Adrenal gland (tissue), 12 donors: ENCODE results near the gene TNFAIP8. TPM values are rescaled to one million over a fixed set of nuclear protein-coding genes. Genes with fewer than 3 reads are reported as not detected.

Experiments
- DNase-seq, 7 donors: peaks; one replicate each; pipeline ENCODE4 v3.0.0-alpha.2; 2019 to 2020
- H3K27ac ChIP-seq, 5 donors: fragments of 200-600 bp; sonication (generic) in 4 of 5; 1 replicate in 3 of 5; 2 replicates in 2 of 5; pipeline versions ENCODE4 v1.5.1 to v1.8.0; 2016 to 2020; ENCODE audit warnings: mild to moderate bottlenecking in 1 of 5
- H3K27me3 ChIP-seq: fragments of 200-600 bp; 2 replicates; pipeline ENCODE4 v1.8.0; 2021
- H3K36me3 ChIP-seq, 2 donors: fragments of 200-600 bp; replicated peaks in 1 of 2; 1 replicate in 1 of 2; 2 replicates in 1 of 2; pipeline versions ENCODE4 v1.5.1 to v1.8.0; 2018 to 2022
- H3K4me1 ChIP-seq, 2 donors: fragments of 200-600 bp; replicated peaks in 1 of 2; 1 replicate in 1 of 2; 2 replicates in 1 of 2; pipeline versions ENCODE4 v1.5.1 to v1.8.0; 2018 to 2021
- H3K4me3 ChIP-seq, 4 donors: fragments of 200-600 bp; sonication (generic) in 3 of 4; one replicate each; pipeline ENCODE4 v1.5.1; 2016 to 2018
- H3K9me3 ChIP-seq, 3 donors: fragments of 200-600 bp; sonication (generic) in 1 of 3; replicated peaks in 1 of 3; 1 replicate in 2 of 3; 2 replicates in 1 of 3; pipeline versions ENCODE4 v1.5.1 to v1.8.0; 2016 to 2021
- POLR2A ChIP-seq, 2 donors: fragments of 450-650 bp; IDR thresholded peaks; one replicate each; pipeline ENCODE4 v1.6.1; 2017; ENCODE audit warnings: antibody characterized with exemption in 2 of 2, mild to moderate bottlenecking in 2 of 2, moderate library complexity in 1 of 2
- WGBS, 4 donors: extraction: QIAGEN DNeasy Blood & Tissue Kit in 2 of 4; methylation state at CpG; one replicate each; pipeline versions ENCODE4 v1.1.5 to v1.1.7; 2013 to 2017; 5-methylcytosine and 5-hydroxymethylcytosine counted together
- intact Hi-C, 2 donors: fragments of 100-400 bp; cut with DNase I; formaldehyde crosslinking; loops; one replicate each; pipeline versions ENCODE4 v1.14.1 to v1.15.0; 2022 to 2023
- polyA plus RNA-seq, 3 donors: library from polyadenylated mRNA; stranded (reverse); fragments of 200-250 nt in 2 of 3; fragments of 350-450 nt in 1 of 3; fragmentation: Illumina TruSeq in 1 of 3; extraction: RNeasy Lipid Tissue Mini Kit (QIAGEN cat#74804) in 1 of 3; gene quantifications; one replicate each; pipeline ENCODE4 v1.2.3, GENCODE V29; 2013 to 2014
- total RNA-seq, 9 donors: library from RNA; depleted of rRNA in 4 of 9; stranded (reverse); fragments of >200 nt in 4 of 9; fragments of 120-200 nt in 1 of 9; fragmentation: NEBNext Ultra II Directional in 1 of 9; extraction: Animal tissue kit (Norgen Biotek cat#: 25700) in 1 of 9; gene quantifications; one replicate each; pipeline versions ENCODE4 v1.1.0 to v1.2.4, GENCODE V29; 2013 to 2023
- TF ChIP-seq, protein P1 (sequence below), 6 experiments: fragments of 450-650 bp in 4 of 6; fragments of 200-600 bp in 2 of 6; sonication (generic) in 1 of 6; IDR thresholded peaks; 1 replicate in 5 of 6; 2 replicates in 1 of 6; pipeline versions ENCODE4 v1.5.1 to v1.8.0; 2016 to 2021; ENCODE audit warnings: antibody characterized with exemption in 6 of 6, mild to moderate bottlenecking in 2 of 6, moderate library complexity in 1 of 6
- donor health status: healthy with polysubstance abuse.
- donor health status: Bipolar disorder and iron deficiency.
- donor health status: DM: yes; HTN: yes; CAD: no.
- donor health status: DM: no; HTN: no; CAD: no.
- donor health status: DM: no; HTN: no; CAD: no.
- donor health status: DM: yes; HTN: yes; CAD: no.

TNFAIP8 gene
- total and polyA plus RNA-seq, 12 donors = 1.4 to 12.7 (median 5.5) TPM

DNA sequence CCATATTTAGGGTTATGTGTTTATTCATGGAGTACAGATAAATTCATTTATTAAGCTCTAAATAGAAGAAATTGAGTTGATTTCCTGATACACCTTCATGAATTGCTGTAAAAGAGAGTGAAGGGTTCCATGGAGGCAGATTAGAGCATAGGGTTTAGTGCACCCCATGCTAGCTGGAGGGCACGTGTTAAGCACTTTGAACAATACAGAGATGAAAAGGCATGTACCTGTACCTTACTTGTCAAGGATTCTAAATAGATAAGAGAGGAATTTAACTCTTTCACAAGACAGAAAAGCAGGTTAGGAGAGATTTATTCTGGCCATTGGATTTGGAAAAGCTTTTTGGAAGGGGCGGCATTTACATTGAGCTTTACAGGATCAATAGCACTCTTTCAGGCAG lies 23.3 kb downstream of the TNFAIP8 start:
- H3K36me3 ChIP-seq = no peaks in the 10 kb centered on the region
- TF ChIP-seq POLR2A (IDR thresholded peaks at IDR 0.05) = no peak
- TF ChIP-seq, protein P1, sequence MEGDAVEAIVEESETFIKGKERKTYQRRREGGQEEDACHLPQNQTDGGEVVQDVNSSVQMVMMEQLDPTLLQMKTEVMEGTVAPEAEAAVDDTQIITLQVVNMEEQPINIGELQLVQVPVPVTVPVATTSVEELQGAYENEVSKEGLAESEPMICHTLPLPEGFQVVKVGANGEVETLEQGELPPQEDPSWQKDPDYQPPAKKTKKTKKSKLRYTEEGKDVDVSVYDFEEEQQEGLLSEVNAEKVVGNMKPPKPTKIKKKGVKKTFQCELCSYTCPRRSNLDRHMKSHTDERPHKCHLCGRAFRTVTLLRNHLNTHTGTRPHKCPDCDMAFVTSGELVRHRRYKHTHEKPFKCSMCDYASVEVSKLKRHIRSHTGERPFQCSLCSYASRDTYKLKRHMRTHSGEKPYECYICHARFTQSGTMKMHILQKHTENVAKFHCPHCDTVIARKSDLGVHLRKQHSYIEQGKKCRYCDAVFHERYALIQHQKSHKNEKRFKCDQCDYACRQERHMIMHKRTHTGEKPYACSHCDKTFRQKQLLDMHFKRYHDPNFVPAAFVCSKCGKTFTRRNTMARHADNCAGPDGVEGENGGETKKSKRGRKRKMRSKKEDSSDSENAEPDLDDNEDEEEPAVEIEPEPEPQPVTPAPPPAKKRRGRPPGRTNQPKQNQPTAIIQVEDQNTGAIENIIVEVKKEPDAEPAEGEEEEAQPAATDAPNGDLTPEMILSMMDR (IDR thresholded peaks at IDR 0.05) = no peak
- H3K4me3 ChIP-seq = no peak overlapping the region
- no peaks in the 10 kb centered on the region for H3K4me1 ChIP-seq
- DNase-seq = no peak
- 88 to 96% (median 90%) methylated on average over 2 of the region's 2 CpGs for WGBS, 4 donors
- no peaks in the 10 kb centered on the region for H3K27me3 ChIP-seq
- H3K9me3 ChIP-seq = no peaks in the 10 kb centered on the region
- no peak overlapping the region for H3K27ac ChIP-seq
- intact Hi-C loops = no loop called here

DNA sequence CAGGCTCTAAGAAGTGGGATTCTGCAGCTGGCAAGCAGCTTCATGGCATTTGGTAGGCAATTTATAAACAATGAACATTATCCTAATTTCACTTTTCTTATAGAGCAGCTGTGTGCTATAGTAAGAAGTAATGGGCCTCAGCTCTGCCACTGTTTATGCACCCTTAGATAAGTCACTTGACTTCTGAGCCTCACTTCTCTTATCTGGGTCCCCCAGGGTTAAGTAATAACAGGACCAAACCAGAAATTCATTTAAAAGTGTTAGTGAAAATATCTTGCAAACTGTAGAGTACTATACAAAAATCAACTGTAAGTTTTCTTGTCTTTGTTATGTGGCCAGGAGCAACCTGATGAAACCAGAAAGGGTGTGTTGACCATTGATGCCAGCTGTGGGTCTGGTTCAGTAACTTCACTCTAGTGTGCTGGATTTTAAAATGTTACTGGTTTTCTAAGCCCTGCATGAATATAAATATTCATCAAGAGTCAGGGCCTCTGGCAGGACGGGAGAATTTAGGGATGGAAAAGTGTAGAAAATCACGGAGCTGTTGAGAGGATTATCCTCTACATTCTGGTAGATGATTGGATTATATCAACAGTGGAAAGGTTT lies 24.2 kb downstream of the TNFAIP8 start:
- TF ChIP-seq, protein P1 (IDR thresholded peaks at IDR 0.05) = no peak
- TF ChIP-seq POLR2A (IDR thresholded peaks at IDR 0.05) = no peak
- Histone ChIP-seq H3K9me3 (no peaks in the 10 kb centered on the region), H3K27me3 (no peaks in the 10 kb centered on the region), H3K36me3 (no peaks in the 10 kb centered on the region), H3K4me3 (no peak overlapping the region), H3K4me1 (no peaks in the 10 kb centered on the region), H3K27ac (no peak overlapping the region)
- DNase-seq = no peak
- WGBS, 4 donors = 72 to 98% (median 94%) methylated on average over 2 of the region's 2 CpGs
- intact Hi-C loops = no loop called here

DNA sequence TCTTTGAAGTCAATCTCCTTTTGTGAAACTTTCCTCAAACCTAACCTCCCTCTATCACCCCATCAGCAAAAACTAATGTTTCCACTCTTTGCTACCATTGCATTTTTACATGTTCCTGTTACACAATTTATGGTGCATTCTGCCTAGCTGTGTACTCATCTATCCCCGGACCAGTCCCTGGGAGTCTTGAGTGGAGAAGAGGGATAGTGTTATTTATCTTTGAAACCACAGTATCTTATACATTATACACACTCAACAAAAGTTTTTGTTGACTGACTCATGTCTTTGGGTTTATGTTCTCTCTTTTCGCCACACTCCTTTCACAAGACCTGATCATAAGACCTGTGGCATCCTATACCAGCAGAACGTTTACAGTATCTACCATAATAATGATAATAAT lies 26.4 kb downstream of the TNFAIP8 start:
- no peaks in the 10 kb centered on the region for H3K9me3 ChIP-seq
- intact Hi-C loops = no loop called here
- no peak overlapping the region for H3K4me3 ChIP-seq
- no peak for TF ChIP-seq POLR2A (IDR thresholded peaks at IDR 0.05)
- TF ChIP-seq, protein P1 (IDR thresholded peaks at IDR 0.05) = no peak
- H3K27me3 ChIP-seq = no peaks in the 10 kb centered on the region
- no peak for DNase-seq
- H3K27ac ChIP-seq = no peak overlapping the region
- peaks cover 5 to 8% of the 10 kb centered on the region in 2 donors for H3K4me1 ChIP-seq
- WGBS, 4 donors = 77 to 91% (median 84%) methylated on average over 3 of the region's 3 CpGs
- no peaks in the 10 kb centered on the region for H3K36me3 ChIP-seq

DNA sequence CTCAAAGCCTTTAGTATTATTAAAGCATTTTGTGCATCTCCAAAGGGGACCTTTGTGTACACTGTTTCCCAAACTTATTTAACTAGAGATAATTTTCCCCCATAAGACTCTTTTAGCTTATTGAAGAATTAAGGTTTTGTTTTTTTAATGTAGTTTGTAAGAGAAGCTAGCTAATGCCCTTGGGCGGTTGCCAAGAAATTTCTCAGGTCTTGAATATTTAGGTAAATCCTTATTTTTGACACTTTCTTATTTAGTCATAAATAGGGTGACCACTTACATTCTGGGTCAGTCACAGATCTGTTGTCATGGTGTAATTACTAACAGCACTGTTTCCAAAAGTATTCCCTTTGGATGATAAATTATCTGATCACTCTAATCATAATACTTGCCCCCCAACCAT lies 27.2 kb downstream of the TNFAIP8 start:
- H3K36me3 ChIP-seq = no peaks in the 10 kb centered on the region
- no peaks in the 10 kb centered on the region for H3K9me3 ChIP-seq
- no peak for TF ChIP-seq POLR2A (IDR thresholded peaks at IDR 0.05)
- TF ChIP-seq, protein P1 (IDR thresholded peaks at IDR 0.05) = no peak
- WGBS, 4 donors = 67 to 89% (median 82%) methylated on average over 1 of the region's 1 CpG
- H3K4me1 ChIP-seq = peaks cover 6 to 17% of the 10 kb centered on the region in 2 donors
- H3K27me3 ChIP-seq = no peaks in the 10 kb centered on the region
- intact Hi-C loops = no loop called here
- H3K27ac ChIP-seq = no peak overlapping the region
- no peak for DNase-seq
- no peak overlapping the region for H3K4me3 ChIP-seq
